ENCODE measurements around the gene TRMU. TPM values are rescaled to one million over a fixed set of nuclear protein-coding genes. Genes with fewer than 3 reads are reported as not detected.

TRMU gene
- total and polyA plus RNA-seq, 2 experiments from 2014 or later = 48.3 to 70.4 TPM

- TF ChIP-seq ZNF462 (CRISPR knock-in tag; IDR thresholded peaks at IDR 0.05) (no peak), POLR2AphosphoS5 (IDR thresholded peaks at IDR 0.05; ENCODE audit: low read depth) (no peak), ZNF114 (CRISPR knock-in tag; IDR thresholded peaks at IDR 0.05) (no peak), ETS1 (IDR thresholded peaks at IDR 0.05) (no peak), STAT1 (IDR thresholded peaks at IDR 0.05; ENCODE audit: unreplicated experiment) (no peak)
These were observed 70.8 kb downstream of the TRMU start (continued) for GRCh38 chr22:46406349-46406748.

GRCh38 chr22:46406791-46407190, 71.3 kb downstream of the TRMU start:
- Mint-ChIP-seq H3K9me3 (no peaks in the 10 kb centered on the region), H3K36me3 (ENCODE audit: low read depth) (peaks cover 4% of the 10 kb centered on the region; the same call in 1 of the 3 replicates), H3K27me3 (ENCODE audit: insufficient read depth, low read depth, poor library complexity) (peaks cover 5% of the 10 kb centered on the region), H3K4me1 (peaks cover 5% of the 10 kb centered on the region), H3K4me3 (no peak overlapping the region), H3K27ac (no peak overlapping the region)
- H4K20me1 ChIP-seq (replicated peaks; ENCODE audit: insufficient read depth) = no peaks in the 10 kb centered on the region; the same call in 1 of the 2 replicates
- H3K4me3 ChIP-seq = no peak overlapping the region
- no peaks in the 10 kb centered on the region for H3K27me3 ChIP-seq (ENCODE audit: insufficient read depth)
- TF ChIP-seq EZH2phosphoT487 (IDR thresholded peaks at IDR 0.05; ENCODE audit: unreplicated experiment) (no peak), CTCF (conservative IDR thresholded peaks at IDR 0.05; ENCODE audit: low read depth in 2 of 2) (no peak)
- DNase-seq (ENCODE audit: low spot score) (no peak), ATAC-seq (no peak)
- H3K4me1 ChIP-seq (ENCODE audit: insufficient read depth) = no peaks in the 10 kb centered on the region
- H3K4me2 ChIP-seq = no peak overlapping the region
- no peak overlapping the region for H3K27ac ChIP-seq (ENCODE audit: low read depth)
- H2AFZ ChIP-seq = no peak overlapping the region
- H3K9me2 ChIP-seq (ENCODE audit: insufficient read depth) = no peaks in the 10 kb centered on the region
- H3F3A ChIP-seq (replicated peaks; ENCODE audit: low read depth) = no peaks in the 10 kb centered on the region
- no peaks in the 10 kb centered on the region for H3K36me3 ChIP-seq (ENCODE audit: insufficient read depth)
- no peaks in the 10 kb centered on the region for H3K79me2 ChIP-seq (replicated peaks; ENCODE audit: insufficient read depth)

Other genes starting within 250 kb of the TRMU start
- 6.0 and 12.6 TPM in 2 replicates for gene PPARA, start 185.2 kb upstream of the TRMU start, total RNA-seq (2014; rRNA removed; shearing (Covaris generic))
- gene PPARA, start 185.2 kb upstream of the TRMU start, polyA plus RNA-seq (2016; fragmentation: Nextera tagmentation; extraction: Ambion mirVana) = 4.7 and 5.1 TPM in 2 replicates
- 14.5 and 14.8 TPM in 2 replicates for gene CDPF1, start 85.4 kb upstream of the TRMU start, total RNA-seq (2014; rRNA removed; shearing (Covaris generic))
- gene CDPF1, start 85.4 kb upstream of the TRMU start, polyA plus RNA-seq (2016; fragmentation: Nextera tagmentation; extraction: Ambion mirVana) = 10.1 and 11.3 TPM in 2 replicates
- not detected in 2 replicates for gene PKDREJ, start 72.4 kb upstream of the TRMU start, total RNA-seq (2014; rRNA removed; shearing (Covaris generic))
- 0.03 TPM in 1 of 2 replicates, not detected in the other for gene PKDREJ, start 72.4 kb upstream of the TRMU start, polyA plus RNA-seq (2016; fragmentation: Nextera tagmentation; extraction: Ambion mirVana)
- gene TTC38, start 67.7 kb upstream of the TRMU start, total RNA-seq (2014; rRNA removed; shearing (Covaris generic)) = 38.6 and 46.6 TPM in 2 replicates
- gene TTC38, start 67.7 kb upstream of the TRMU start, polyA plus RNA-seq (2016; fragmentation: Nextera tagmentation; extraction: Ambion mirVana) = 11.1 and 11.8 TPM in 2 replicates
- 25.1 and 26.3 TPM in 2 replicates for gene GTSE1, start 38.8 kb upstream of the TRMU start, total RNA-seq (2014; rRNA removed; shearing (Covaris generic))
- 28.6 TPM in 2 replicates for gene GTSE1, start 38.8 kb upstream of the TRMU start, polyA plus RNA-seq (2016; fragmentation: Nextera tagmentation; extraction: Ambion mirVana)
- gene CELSR1, start 201.9 kb downstream of the TRMU start, total RNA-seq (2014; rRNA removed; shearing (Covaris generic)) = 20.4 and 21.0 TPM in 2 replicates
- gene CELSR1, start 201.9 kb downstream of the TRMU start, polyA plus RNA-seq (2016; fragmentation: Nextera tagmentation; extraction: Ambion mirVana) = 4.8 and 6.1 TPM in 2 replicates

Data from GM23338 (cell line).